NCI-H82 treated with DMSO at 0.1 percent for 48 hours (cell line): ENCODE measurements around the gene ABCC4.
A peak's percentile ranks its signal among the peaks of the same experiment; 100 is the strongest.

ENCODE experiments used
- DNase-seq: peaks from one replicate; lab custom pipeline; 2025; ENCODE audit not compliant: unreplicated experiment; lab: John Stamatoyannopoulos, UW

ABCC4 gene

DNA sequence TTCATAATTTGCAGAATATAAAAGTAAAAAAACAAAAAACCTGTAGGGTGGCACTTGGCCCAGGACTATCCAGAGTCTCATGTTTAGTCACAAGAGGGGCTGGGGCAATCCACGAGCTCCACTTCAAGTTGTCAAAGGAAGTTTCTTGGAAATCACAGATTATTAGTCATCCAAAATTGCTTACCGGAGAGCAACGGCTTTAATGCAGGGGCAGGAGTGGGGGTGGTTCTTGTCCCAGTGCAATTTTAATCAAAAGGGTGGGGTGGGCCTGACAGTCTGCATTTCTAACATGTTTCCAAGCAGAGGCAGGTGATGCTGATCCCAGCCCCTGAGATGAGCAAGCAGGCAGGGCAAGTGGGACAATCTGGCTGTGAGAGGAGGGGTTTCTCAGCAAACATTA lies 233.9 kb downstream of the ABCC4 start:
- DNase-seq, result no peak

DNA sequence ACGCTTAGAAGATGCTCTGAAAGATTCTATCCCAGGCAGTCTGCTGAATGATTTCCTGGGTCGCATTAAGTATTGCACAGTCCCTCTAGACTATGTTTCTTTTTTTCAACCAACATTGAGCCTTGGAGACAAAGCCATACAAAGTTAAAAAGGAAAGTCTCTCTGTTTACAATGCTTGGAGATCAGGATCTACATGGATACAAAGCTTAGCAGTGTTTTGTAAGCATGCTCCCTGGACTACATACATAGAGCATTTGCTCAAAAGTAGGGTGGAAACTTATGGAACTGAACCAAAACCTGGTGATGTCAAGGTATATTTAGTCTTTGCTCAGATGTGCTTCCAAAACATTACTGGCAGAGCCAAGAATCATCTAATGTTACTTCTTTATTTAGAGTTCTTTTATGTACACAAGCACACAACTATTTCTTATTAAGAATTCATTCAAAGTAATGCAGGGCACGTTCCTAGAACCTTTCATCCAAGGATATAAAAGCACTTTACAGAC lies 241.2 kb downstream of the ABCC4 start:
- DNase-seq, result no peak

DNA sequence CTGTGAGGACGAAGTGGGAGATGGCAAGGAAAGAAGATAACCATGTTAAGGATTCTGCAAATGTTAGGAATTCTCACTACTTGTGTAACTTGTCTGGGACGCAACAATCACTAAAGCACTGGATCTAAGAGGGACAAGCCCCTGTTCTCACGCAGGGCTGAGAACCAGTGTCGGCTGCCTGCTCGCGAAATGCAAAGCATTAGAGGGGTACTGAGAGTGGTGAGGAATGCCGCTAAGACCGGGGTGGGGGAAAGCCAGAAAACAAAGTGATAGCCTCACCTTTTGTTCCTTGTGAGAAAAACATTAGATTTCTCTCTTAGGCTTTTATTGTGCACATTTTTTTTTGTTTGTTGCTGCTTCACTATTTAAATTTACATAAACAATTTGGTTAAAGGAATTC lies 241.9 kb downstream of the ABCC4 start:
- DNase-seq, result no peak

DNA sequence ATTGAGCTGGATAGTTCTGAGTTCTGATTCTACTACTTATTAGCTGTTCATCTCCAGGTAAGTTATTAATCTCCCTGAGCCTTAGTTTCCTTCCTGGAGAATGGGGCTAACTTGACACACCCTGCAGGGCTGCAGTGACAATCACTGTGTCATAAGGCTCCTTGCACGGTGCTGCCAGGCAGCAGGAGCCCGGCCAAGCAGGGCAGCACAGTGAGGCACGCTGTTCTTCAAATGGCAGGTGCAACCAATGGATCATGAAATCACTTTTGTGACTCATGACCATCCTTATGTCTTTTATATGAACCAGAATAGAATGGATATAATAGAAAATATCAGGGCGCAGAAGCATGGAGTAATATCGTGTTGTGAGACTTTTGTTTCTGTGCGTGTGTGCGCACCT lies 242.6 kb downstream of the ABCC4 start:
- no peak for DNase-seq

DNA sequence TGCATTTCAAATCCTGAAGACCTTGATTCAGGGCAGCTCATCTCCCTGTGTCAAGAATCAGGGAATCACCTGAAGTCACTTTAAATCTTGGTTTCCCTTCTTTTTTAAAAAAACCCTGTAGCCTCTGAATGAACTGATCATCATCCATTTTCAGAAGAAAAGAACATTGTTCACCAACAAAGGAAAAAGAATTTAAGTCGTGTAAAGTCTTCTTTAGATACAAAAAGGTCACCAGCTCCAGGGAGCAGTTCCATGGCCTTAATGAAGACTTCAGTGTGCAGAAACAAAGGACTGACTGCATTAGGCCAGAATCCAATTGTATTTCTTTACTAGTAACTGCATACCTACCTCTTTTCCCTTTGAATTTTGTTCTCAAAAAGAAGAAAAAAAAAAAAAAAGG lies 245.0 kb downstream of the ABCC4 start:
- DNase-seq, result no peak

DNA sequence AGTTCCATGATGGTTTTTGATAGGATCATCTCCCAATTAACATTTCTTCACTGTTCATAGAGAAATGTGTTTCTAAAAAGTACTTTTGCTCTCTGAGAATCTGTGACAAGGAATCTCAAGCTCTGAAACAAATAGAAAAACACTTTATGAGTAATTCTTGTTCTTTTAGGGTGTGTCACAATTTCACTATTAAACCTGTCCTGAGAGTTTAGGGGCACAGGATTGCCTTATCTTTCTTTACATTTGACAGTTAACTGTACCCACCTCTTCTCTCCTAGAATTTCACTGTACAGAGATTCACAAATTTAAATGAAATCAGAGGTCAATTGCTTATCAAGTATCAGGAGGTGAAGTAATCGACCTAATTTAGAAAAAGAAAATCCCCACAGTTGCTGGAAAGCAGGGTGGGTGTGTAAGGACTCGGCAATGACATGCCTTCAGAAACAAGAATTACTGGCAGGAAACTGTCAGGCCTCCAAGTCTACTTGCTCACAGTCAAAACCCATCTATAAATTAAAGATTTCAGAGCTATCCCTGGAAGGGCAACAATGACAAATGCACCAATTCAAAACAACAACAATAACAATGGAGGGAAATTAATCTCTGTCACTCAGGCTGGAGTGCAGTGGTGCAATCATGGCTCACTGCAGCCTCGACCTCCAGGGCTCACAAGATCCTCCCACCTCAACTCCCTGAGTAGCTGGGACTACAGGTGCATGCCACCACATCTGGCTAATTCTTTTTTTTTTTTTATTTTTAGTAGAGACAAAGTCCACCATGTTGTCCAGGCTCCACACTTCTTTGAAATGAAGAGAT lies 250.2 kb downstream of the ABCC4 start:
- no peak for DNase-seq

DNA sequence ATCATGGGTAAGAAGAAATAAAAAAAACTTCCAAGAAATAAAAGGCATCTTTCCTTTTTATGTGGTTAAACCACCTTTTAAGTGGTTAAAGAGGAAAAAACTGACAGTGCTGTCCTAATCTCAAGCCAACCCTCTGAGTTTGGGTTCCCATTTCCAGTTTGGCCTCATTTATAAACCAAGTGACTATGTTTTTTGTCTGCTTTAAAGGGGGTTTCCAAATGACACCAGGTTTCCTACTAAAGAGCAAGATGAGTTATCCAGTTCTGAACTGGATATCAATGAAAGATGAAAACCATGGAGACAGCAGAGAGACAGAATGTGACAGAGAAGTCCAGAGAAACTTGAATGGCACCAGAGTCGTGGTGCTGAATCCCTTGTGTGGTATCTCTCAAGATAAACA lies 251.5 kb downstream of the ABCC4 start:
- no peak for DNase-seq

DNA sequence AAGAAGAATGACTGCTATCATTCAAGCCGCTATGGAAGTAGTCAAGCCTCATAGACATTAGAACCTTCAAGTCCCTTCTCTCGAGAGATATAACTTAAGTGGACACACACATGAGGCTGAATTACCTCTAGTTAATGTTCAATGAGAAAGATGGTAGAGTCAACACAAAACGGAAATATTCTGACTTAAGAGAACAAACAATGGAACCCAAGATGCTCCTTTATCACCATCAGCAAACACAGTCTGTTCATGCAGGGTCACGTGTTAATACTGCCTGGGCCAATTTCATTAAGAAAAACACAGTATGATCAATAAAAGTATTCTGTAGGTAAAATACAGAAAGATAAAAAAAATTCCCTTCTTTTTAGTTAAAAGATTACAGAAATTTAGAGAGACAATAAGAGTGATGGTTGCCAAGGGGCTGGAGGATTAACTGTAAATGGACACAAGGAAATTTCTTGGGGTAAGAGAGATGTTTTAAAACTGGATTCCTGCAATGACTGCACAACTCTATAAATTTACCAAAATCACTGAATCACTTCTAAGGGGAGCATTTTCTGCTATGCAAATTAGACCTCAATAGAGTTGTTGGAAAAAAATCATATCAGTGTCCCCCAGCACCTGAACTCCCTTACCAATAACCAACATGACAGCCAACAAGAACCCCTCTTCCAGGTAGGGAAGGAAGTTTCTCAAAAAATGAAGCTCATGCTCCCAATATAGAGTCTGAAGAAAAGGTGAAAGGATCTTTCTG lies 256.6 kb downstream of the ABCC4 start:
- DNase-seq, result no peak

DNA sequence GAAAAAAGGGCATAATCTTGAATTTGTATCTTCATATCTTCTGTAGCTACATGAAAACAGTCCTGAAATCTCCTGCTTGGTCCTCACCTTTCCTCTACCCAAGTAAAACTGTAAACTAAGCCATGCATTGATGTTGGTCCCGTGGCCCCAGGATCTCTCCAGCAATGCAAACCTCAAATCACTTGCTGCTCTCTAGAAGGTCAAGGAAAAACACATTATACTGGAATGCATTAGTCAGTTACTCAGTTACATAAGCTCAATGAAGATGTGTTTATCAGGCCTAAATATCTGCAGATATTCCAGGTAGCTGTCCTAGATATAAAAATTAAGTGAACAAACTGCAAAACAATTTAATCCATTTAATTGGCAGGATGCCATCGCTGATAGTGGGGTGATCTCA lies 261.8 kb downstream of the ABCC4 start:
- no peak for DNase-seq

DNA sequence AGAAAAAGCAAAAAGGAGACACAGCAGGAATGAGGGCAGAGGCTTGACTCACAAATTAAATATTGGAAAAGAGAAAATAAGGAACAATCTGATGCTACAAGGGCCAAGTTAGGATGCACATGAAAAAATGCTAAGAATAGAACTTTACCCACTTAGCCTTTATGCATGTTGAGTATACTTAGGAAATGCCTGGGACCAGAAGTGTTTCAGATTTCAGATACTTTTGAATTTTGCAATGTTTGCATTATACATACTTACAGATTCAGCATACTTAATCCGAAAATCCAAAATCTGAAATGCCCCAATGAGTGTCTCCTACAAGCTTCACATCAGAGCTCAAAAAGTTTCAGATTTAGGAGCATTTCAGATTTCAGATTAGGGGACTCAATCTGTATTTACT lies 262.3 kb downstream of the ABCC4 start:
- no peak for DNase-seq

DNA sequence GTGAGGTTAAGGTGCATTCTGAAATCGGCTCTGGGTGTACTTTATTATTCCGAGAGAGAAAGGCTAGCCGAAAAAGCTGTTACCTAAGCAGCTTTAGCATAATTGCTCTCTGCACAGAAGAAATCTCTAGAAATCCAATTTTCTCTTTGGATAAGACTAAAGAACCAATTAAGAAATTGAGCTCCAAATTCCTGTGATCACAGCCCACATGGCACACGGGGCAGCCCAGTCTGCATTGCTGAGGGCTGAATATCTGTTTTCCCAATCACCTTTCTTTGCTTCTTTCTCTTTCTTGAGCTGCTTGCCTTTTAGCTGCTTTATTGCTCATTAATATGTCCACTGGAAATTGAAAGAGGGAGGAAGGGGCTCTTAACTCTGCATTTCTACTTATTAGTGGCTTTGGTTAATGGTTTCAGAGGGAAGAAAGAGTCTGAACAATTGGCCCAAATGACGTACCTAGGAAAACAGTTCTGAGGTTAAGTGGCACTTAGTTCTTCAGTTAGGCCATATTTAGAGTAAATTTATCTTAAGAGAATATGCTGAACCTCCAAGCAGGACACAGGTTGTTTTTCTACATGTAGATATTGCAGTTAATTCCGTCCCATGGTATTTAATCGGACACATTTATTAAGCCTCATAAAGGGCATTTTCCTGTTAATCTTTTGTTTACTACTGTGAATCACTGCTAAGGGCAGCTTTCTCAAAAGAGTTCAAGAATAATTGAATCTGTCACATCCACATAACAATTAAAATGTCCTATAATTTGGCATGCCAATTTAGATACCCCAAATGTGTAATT lies 265.7 kb downstream of the ABCC4 start:
- peak; percentile 96 for DNase-seq

DNA sequence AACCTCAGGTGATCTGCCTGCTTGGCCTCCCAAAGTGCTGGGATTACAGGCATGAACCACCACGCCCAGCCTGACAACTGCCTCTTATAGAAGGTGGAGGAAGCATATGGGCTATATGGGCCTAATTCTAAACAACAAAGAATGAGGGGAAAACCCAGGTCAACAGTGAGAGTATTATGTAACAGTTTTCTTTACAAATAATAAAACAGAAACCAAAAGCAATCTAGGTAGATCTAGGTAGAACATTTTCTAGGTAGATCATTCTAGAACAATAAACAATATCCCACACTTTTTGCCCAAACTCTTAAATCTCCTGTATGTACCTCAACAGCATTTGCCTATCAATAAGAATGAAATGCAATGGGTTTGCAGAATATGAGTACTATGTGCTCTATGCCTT lies 267.4 kb downstream of the ABCC4 start:
- no peak for DNase-seq

DNA sequence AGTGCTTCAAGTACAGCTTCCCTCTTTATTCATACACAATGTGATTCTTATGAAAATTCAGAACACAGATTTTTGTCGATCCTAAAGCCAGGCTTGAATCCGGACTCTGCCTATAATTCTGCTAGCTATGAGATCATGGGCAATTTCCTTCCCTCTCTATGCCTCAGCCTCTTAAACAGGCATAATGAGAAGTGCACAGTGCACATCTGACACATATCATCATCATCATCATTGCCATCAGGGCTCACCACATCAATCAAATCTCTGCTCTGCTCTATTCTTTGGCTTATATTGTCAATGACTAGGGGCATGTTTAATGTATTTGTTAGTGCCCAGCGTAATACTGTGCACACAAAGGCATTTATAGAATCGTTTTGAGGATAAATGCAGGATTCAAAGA lies 269.1 kb downstream of the ABCC4 start:
- DNase-seq, result no peak

DNA sequence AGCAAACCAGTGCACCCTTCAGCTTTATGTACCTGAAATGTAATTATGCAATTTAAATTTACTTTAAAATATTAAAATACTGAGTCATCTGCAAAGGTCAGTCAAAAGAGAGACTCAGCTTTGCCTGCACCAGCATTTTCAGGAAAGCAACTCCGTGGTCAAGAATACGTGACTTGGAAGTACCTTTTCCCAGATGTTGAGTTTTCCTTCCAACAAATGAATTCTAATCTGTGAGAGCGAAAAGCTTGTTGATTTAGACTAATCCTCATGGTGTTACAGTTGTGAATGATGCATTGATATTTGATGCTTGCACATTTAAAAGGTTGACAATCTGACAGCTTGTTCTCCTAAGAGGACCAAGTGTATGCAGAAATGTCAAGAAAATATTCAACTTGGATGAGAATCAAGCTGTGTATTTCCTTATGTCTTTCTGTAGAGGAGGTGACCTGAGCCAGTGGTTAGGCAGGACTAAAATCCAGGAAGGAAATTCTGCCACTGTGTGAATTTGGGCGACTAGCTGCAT lies 270.4 kb downstream of the ABCC4 start:
- DNase-seq, result no peak

DNA sequence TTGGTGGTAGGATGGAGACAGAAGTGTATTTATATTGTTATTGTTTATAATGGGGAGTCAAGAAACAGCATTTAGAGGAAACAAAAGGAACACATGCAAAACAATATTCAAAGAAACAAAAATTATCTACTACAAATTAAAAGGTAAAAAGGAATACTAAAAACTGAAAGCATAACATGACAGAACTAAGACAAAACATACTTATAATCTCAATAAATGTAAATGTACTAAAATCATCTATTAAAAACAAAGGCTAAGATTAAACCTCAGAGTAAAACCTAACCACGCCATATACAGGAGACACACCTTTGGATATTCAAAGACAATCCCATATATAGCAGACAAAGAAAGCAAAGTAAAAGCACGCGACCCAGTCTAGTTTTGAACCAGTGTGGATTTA lies 273.6 kb downstream of the ABCC4 start:
- no peak for DNase-seq

DNA sequence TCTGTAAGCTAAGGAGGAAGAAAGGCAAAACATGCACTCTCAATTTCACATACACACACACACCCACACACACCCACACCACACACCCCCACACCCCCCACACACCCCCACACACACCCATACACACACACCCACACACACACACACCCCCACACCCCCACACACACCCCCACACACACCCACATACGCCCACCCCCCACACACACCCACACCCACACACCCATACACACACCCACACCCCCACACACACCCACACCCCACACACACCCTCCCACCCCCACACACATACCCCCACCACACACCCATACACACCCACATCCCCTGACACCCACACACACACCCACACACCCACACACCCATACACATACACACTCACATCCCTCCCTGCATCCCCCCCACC lies 276.1 kb downstream of the ABCC4 start:
- DNase-seq, result no peak

DNA sequence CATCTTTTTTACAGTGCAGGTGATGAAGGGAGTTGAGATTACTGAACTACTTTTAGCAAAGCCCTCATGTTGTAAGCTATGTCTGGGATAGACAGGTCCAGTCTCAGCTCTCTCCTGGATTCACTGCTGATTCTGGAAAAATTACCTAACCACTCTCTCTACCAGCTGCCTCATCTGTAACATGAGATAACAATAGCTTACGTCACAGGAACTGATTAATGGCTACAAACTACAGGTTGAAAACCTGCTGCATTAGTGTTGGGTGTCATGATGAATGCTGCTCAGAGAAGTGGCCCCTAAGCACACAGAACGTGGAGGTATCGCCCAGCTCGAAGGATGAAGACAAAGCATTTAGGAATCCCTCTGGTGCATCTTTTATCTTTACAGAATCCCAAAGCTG lies 277.8 kb downstream of the ABCC4 start:
- peak; percentile 19 for DNase-seq

DNA sequence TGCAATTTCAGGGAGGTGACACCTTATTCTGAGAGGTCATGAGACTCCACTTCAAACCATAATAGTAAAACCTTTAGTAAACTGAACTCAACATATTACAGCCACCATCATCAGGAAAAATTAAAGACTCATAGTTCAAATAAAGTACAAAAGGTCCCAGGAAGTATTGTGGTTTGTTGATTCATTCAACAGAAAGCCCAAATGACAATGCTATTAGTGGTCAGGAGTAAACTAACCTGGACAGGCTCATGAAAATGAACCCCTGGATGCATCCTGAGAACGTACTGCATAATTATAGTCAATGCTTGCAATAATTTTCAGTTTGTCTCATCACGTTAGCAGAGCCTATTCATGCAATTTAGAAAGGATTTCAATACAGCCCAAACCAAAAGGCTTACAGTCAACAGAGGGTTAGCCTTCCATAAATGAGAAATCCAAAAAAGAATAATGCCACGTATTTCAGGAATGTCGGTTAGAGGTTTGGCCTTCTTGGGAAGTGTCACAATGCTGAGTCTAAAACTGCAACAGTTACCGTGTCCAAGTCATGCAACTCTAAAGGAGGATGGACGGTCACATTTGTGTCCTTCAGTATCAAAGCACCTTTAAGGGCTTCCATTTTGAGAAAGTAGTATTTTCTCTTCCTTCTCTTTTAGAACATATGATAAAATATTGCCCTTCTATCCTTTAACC lies 280.8 kb downstream of the ABCC4 start:
- DNase-seq, result no peak

DNA sequence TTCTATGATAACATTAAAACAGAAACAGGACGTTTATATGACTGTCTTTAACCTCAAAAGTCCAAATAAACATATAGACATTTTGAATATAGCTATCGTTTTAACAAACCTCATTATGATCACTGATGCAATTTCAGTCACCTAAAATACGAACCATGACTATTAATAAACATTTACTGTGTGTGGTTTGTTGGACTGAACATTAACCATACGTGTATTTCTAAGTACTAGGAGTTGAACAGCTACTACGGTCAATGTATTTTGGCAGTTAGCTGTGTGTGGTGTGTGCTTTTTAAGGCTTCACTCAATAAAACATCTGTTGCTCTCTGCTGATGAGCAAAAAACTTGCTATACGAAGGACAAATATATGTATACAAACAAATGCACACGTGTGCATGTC lies 281.4 kb downstream of the ABCC4 start:
- no peak for DNase-seq

DNA sequence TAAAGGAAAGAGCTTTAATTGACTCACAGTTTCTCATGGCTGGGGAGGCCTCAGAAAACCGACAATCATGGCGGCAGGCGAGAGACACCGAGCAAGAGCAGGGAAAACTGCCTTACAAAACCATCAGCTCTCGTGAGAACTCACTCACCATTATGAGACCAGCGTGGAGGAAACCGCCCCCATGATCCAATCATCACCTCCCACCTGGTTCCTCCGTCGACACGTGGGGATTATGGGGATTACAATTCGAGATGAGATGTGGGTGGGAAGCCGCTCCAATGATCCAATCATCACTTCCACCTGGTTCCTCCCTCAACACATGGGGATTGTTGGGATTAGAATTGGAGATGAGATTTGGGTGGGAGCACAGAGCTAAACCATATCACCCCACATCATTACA lies 293.9 kb downstream of the ABCC4 start:
- DNase-seq, result no peak

DNA sequence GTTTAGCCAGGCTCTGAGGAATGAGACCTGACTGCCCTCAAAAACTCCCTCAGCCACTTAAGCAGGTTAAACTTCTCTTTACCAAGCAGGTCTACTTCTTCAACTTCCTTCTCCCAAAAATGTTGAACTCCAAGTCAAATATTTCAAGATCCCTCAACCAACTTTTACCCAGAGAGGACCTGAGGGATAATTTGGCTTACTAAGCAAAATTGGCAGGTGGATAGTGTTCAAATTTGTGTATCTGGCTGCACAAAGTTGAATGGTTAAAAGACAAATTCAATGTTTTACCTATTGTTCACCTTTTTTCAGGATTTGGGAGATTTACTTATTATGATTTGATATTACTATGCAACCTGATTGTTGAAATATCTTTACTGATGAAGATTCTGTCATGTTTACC lies 296.0 kb downstream of the ABCC4 start:
- DNase-seq, result no peak
